NT2/D1 (cell line): Measurements from ENCODE around the gene RIMS4.

Experiments
- SUZ12 ChIP-seq: IDR thresholded peaks from 2 replicates; pipeline ENCODE4 v1.6.1; 2011; ENCODE audit not compliant: insufficient read length, insufficient read depth; ENCODE audit errors: extremely low read depth
- YY1 ChIP-seq: IDR thresholded peaks from 2 replicates; pipeline ENCODE4 v1.6.1; 2011; ENCODE audit not compliant: insufficient read length, insufficient read depth
- ZNF274 ChIP-seq: IDR thresholded peaks from 2 replicates; pipeline ENCODE4 v1.6.1; 2011; ENCODE audit warnings: mild to moderate bottlenecking, low read depth, low read length

DNA sequence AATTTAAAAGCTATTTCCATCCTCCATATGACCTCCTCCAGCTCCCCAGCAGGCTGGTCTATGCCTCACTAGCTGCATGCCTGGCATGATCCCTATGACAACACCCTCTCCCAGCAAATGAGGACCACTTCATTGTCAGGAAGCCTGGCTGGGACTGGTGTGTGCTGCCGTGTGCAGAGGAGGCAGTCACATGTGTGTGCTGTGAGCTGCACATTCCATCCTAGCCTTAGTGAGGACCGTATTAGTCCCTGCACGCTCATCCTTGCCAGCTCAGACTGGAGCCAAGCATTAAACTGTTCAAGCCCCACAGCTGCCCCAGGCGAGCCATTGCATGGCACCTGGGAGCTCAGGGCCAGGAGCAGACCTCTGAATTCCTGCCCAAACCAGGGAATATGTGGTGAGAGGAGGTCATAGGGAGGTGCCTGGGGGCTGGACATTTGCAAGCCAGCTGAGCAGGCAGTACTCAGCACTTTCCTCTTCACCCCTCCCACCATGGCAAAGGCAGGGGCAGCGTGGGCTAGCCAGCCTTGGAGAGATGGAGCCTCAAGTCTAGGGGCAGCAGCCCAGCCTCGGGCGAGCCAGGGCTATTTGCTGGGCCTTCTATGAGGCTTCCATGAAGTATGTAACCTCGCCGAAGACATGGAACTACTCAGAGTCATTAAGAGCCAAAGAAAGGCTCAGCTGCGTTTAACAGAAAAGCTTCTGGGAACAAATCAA is 103.9 kb downstream of the RIMS4 start:
- TF ChIP-seq ZNF274 (no peak), SUZ12 (no peak), YY1 (no peak)
